GM18907 (cell line): ENCODE measurements around the gene EMP3.
"Not testable (repeated sequence)": the region's sequence is repeated elsewhere in the genome, so short reads cannot be mapped to it uniquely, and the experiment has no call there.

Source experiments
- ATAC-seq: cut with Tn5 transposase; IDR thresholded peaks from one replicate; pipeline ENCODE4 v1.9.1; 2021; ENCODE audit warnings: mild to moderate bottlenecking, moderate library complexity; ENCODE audit not compliant: unreplicated experiment

EMP3 gene

GRCh38 chr19:48325265-48325910 lies at the start of gene EMP3:
EMP3 (plus strand) TSS chr19:48325552; CDS start chr19:48326845, 1,293 bp downstream.
- ATAC-seq: no peak

- no peak for ATAC-seq
Measured at GRCh38 chr19:48279747-48280146, 45.6 kb upstream of the EMP3 start.

GRCh38 chr19:48283908-48284307 lies 41.4 kb upstream of the EMP3 start:
- no peak for ATAC-seq

- ATAC-seq: no peak
Measured at GRCh38 chr19:48284896-48285295, 40.5 kb upstream of the EMP3 start.

- no peak for ATAC-seq
Measured at GRCh38 chr19:48287748-48288147, 37.6 kb upstream of the EMP3 start.

- ATAC-seq: no peak
Measured at GRCh38 chr19:48290401-48290770, 35.0 kb upstream of the EMP3 start.

- ATAC-seq: no peak
Measured at GRCh38 chr19:48290771-48291488, 34.4 kb upstream of the EMP3 start.

GRCh38 chr19:48291489-48291815 lies 33.9 kb upstream of the EMP3 start:
- not testable (repeated sequence) for ATAC-seq

- ATAC-seq: no peak
Measured at GRCh38 chr19:48292798-48293197, 32.6 kb upstream of the EMP3 start.

GRCh38 chr19:48295458-48295857 lies 29.9 kb upstream of the EMP3 start:
- no peak for ATAC-seq

GRCh38 chr19:48296963-48297734 lies 28.2 kb upstream of the EMP3 start:
- ATAC-seq: no peak

GRCh38 chr19:48297975-48298374 lies 27.4 kb upstream of the EMP3 start:
- ATAC-seq: no peak

GRCh38 chr19:48301886-48302599 lies 23.3 kb upstream of the EMP3 start:
- ATAC-seq: no peak

- no peak for ATAC-seq
Measured at GRCh38 chr19:48302600-48302959, 22.8 kb upstream of the EMP3 start.

- ATAC-seq: no peak
Measured at GRCh38 chr19:48303367-48303766, 22.0 kb upstream of the EMP3 start.

GRCh38 chr19:48303866-48304265 lies 21.5 kb upstream of the EMP3 start:
- no peak for ATAC-seq

- ATAC-seq: no peak
Measured at GRCh38 chr19:48308631-48309586, 16.4 kb upstream of the EMP3 start.

- ATAC-seq: not testable (repeated sequence)
Measured at GRCh38 chr19:48309731-48310130, 15.6 kb upstream of the EMP3 start.

- ATAC-seq: no peak
Measured at GRCh38 chr19:48310227-48310626, 15.1 kb upstream of the EMP3 start.

- no peak for ATAC-seq
Measured at GRCh38 chr19:48311384-48311783, 14.0 kb upstream of the EMP3 start.
